Upper lobe of left lung (tissue), 6 donors: ENCODE data around the gene VAV2. TPM values are rescaled to one million over a fixed set of nuclear protein-coding genes. Genes with fewer than 3 reads are reported as not detected.

Experiments used
- ATAC-seq, 2 donors: fragments of 200-7000 bp; cut with Tn5 transposase; one replicate each; pipeline ENCODE4 v1.9.1; 2022; ENCODE audit warnings: mild to moderate bottlenecking in 2 of 2, moderate library complexity in 2 of 2; ENCODE audit not compliant: low FRiP score in 2 of 2
- DNase-seq, 2 donors: peaks; one replicate each; pipeline ENCODE4 v3.0.0-alpha.2; 2019 to 2020
- H3K27ac ChIP-seq, 4 donors: fragments of 200-600 bp; sonication (generic); one replicate each; pipeline ENCODE4 v1.5.1; 2016 to 2019
- H3K27me3 ChIP-seq, 4 donors: fragments of 200-600 bp; sonication (generic); one replicate each; pipeline ENCODE4 v1.5.1; 2017 to 2019
- H3K36me3 ChIP-seq, 4 donors: fragments of 200-600 bp; sonication (generic); one replicate each; pipeline ENCODE4 v1.5.1; 2016 to 2019
- H3K4me1 ChIP-seq, 4 donors: fragments of 200-600 bp; sonication (generic); one replicate each; pipeline ENCODE4 v1.5.1; 2018 to 2019
- H3K4me3 ChIP-seq, 4 donors: fragments of 200-600 bp; sonication (generic); one replicate each; pipeline ENCODE4 v1.5.1; 2017 to 2019; ENCODE audit warnings: mild to moderate bottlenecking in 2 of 4, moderate library complexity in 1 of 4
- H3K9me3 ChIP-seq, 4 donors: fragments of 200-600 bp; sonication (generic); one replicate each; pipeline ENCODE4 v1.5.1; 2018 to 2019
- CTCF ChIP-seq, 6 experiments: fragments of 450-650 bp in 4 of 6; fragments of 200-600 bp in 2 of 6; sonication (generic) in 2 of 6; IDR thresholded peaks; one replicate each; pipeline ENCODE4 v1.5.1; 2016 to 2019; ENCODE audit warnings: antibody characterized with exemption in 6 of 6
- EP300 ChIP-seq, 4 donors: sonication (generic); formaldehyde crosslinking; IDR thresholded peaks; one replicate each; pipeline ENCODE4 v1.5.1; 2017; ENCODE audit warnings: antibody characterized with exemption in 4 of 4, control low read depth in 2 of 4
- POLR2A ChIP-seq, 4 donors: fragments of 450-650 bp; IDR thresholded peaks; one replicate each; pipeline ENCODE4 v1.5.1; 2016 to 2017; ENCODE audit warnings: antibody characterized with exemption in 4 of 4, mild to moderate bottlenecking in 2 of 4
- POLR2AphosphoS5 ChIP-seq, 2 donors: sonication (generic); formaldehyde crosslinking; IDR thresholded peaks; one replicate each; pipeline ENCODE4 v1.5.1; 2017; ENCODE audit warnings: antibody characterized with exemption in 2 of 2
- WGBS, 2 donors: methylation state at CpG; one replicate each; pipeline ENCODE4 v1.1.5; 2017 to 2018; 5-methylcytosine and 5-hydroxymethylcytosine counted together
- total RNA-seq, 6 donors: library from RNA; depleted of rRNA in 4 of 6; stranded (reverse); fragments of >200 nt in 4 of 6; gene quantifications; one replicate each; pipeline versions ENCODE4 v1.1.0 to v1.2.1, GENCODE V29; 2016 to 2021
- donor health status: DM: no; HTN: no; CAD: no; lungs with moderate emphysema.
- donor health status: DM: no; HTN: yes; CAD: no; lungs with severe emphysema.

The VAV2 gene
- total RNA-seq, 6 donors from 2014 or later = 12.0 to 38.8 (median 22.0) TPM

- Histone ChIP-seq H3K36me3 (no peaks in the 10 kb centered on the region), H3K4me1 (peaks cover 4 to 17% (median 14%) of the 10 kb centered on the region in 4 donors), H3K4me3 (no peak overlapping the region), H3K27ac (no peak overlapping the region), H3K9me3 (no peaks in the 10 kb centered on the region), H3K27me3 (no peaks in the 10 kb centered on the region)
- TF ChIP-seq POLR2A (IDR thresholded peaks at IDR 0.05) (no peak), POLR2AphosphoS5 (IDR thresholded peaks at IDR 0.05) (no peak), CTCF (IDR thresholded peaks at IDR 0.05) (no peak), EP300 (IDR thresholded peaks at IDR 0.05) (no peak)
- DNase-seq (no peak), ATAC-seq (no peak)
- 83 to 93% methylated on average over 8 of the region's 8 CpGs for WGBS, 2 donors
Measured at GRCh38 chr9:133735931-133736330, 256.2 kb downstream of the VAV2 start.

DNA sequence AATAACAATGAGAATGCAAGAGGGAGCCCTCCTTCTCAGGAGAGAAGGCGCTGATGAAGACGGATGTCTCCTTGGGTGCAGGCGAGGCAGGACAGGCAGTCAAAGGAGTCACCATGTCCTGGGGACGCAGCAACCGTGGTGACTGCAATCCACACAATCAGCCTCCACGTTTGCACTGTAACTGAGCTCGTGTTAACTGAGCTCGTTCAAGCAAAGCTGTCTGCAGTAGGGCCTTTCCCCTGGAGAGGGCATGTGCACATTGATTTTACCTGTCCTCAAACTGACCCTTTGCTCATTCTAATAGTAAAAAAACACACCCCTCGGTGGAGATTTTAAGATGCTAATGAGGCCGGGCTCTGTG, 256.7 kb downstream of the VAV2 start:
- H3K4me3 ChIP-seq = no peak overlapping the region
- TF ChIP-seq POLR2A (IDR thresholded peaks at IDR 0.05) = no peak
- TF ChIP-seq EP300 (IDR thresholded peaks at IDR 0.05) = no peak
- no peak for TF ChIP-seq CTCF (IDR thresholded peaks at IDR 0.05)
- no peak for TF ChIP-seq POLR2AphosphoS5 (IDR thresholded peaks at IDR 0.05)
- DNase-seq = no peak
- H3K9me3 ChIP-seq = no peaks in the 10 kb centered on the region
- peaks cover 4 to 17% (median 14%) of the 10 kb centered on the region in 4 donors for H3K4me1 ChIP-seq
- H3K27me3 ChIP-seq = no peaks in the 10 kb centered on the region
- WGBS, 2 donors = 73 to 74% methylated on average over 3 to 10 of the region's 10 CpGs
- ATAC-seq = no peak
- H3K36me3 ChIP-seq = no peaks in the 10 kb centered on the region
- H3K27ac ChIP-seq = no peak overlapping the region

- no peaks in the 10 kb centered on the region for H3K36me3 ChIP-seq
- no peaks in the 10 kb centered on the region for H3K27me3 ChIP-seq
- no peak for TF ChIP-seq CTCF (IDR thresholded peaks at IDR 0.05)
- TF ChIP-seq EP300 (IDR thresholded peaks at IDR 0.05) = no peak
- TF ChIP-seq POLR2AphosphoS5 (IDR thresholded peaks at IDR 0.05) = no peak
- no peak for TF ChIP-seq POLR2A (IDR thresholded peaks at IDR 0.05)
- H3K4me3 ChIP-seq = no peak overlapping the region
- peaks cover 4 to 17% (median 14%) of the 10 kb centered on the region in 4 donors for H3K4me1 ChIP-seq
- WGBS, 2 donors = 74 to 85% methylated on average over 17 to 23 of the region's 23 CpGs
- H3K9me3 ChIP-seq = no peaks in the 10 kb centered on the region
- DNase-seq (peak in 1 of 2 donors; percentile 70), ATAC-seq (no peak)
- no peak overlapping the region for H3K27ac ChIP-seq
Measured at GRCh38 chr9:133734590-133735414, 257.3 kb downstream of the VAV2 start.

DNA sequence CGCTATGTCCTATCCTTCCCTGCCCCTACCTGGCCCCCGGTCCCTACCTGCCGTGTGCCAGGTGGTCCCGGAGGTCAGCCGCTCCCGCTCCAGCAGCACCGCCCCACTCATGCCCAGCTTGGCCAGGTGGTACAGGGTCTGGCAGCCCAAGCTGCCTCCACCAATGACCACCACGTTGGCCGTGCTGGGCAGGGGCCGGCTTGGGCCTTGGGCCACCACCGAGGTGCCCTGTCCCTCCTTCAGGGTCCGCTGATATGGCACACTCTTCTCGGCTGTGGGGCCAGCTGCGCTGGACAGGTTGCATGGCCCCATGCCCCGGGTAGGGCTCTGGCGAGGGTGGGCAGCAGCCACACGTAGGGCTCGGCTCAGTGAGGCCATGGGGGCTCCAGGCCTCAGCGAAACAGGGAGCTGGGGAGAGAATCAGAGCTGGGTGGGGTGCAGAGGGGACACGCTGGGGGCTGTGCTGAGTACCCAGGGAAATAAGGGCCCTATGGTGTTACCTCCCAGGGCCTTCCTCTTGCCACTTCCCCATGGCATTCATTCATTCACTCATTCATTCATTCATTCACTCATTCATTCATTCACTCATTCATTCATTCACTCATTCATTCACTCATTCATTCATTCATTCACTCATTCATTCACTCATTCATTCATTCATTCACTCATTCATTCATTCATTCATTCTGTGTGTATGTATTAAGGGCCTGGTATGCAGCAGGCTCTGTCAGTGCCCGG, 258.2 kb downstream of the VAV2 start:
- TF ChIP-seq POLR2AphosphoS5 (IDR thresholded peaks at IDR 0.05) (no peak), EP300 (IDR thresholded peaks at IDR 0.05) (no peak), CTCF (IDR thresholded peaks at IDR 0.05) (no peak), POLR2A (IDR thresholded peaks at IDR 0.05) (no peak)
- no peak overlapping the region for H3K27ac ChIP-seq
- DNase-seq (peak in 1 of 2 donors; percentile 81), ATAC-seq (no peak)
- H3K4me3 ChIP-seq = no peak overlapping the region
- H3K36me3 ChIP-seq = no peaks in the 10 kb centered on the region
- no peaks in the 10 kb centered on the region for H3K27me3 ChIP-seq
- H3K4me1 ChIP-seq = peaks cover 4 to 17% (median 14%) of the 10 kb centered on the region in 4 donors
- WGBS, 2 donors = 91% methylated on average over 17 of the region's 21 CpGs
- no peaks in the 10 kb centered on the region for H3K9me3 ChIP-seq
